Raji (cell line): Measurements from ENCODE around the gene LRP5.

Experiments used
- POLR2A ChIP-seq: IDR thresholded peaks from 2 replicates; pipeline ENCODE4 v1.6.1; 2011; ENCODE audit warnings: low read depth, low read length, control low read depth; ENCODE audit not compliant: insufficient read depth

LRP5 gene

DNA sequence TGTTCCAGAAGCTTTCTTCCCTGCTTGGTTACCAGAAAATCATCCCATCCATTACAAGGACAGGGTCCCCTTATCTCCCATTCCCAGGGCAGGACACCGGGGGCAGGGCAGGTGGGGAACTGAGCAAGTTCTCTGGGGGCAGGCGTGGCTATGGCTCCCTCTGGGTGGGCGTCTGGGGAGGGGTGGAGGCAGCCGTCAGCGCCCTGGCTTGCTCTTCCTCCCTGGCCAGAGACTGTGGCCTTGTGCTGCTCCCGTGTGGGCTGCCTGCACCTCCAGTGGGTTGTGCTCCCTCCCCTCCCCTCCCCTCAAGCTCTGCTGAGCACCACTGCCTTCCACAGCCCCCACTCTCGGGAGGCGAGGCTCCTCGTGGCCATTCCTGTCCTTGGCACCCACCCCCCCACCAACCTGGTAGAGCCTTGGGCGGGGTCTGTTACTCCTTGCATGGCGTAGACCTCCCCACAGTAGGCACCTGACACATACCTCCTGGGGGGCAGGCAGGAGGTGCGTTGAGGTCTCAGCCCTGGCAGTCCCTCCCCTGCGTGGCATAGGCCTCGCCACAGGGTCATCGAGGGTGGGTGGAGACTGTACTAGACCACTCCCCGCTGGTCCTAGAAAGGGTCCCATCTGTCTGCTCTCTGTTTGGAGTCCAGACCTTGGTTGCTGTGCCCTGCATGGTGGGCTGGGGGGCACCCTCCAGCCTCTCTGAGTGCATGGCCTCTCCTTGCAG lies 123.9 kb downstream of the LRP5 start:
- TF ChIP-seq POLR2A = no peak

DNA sequence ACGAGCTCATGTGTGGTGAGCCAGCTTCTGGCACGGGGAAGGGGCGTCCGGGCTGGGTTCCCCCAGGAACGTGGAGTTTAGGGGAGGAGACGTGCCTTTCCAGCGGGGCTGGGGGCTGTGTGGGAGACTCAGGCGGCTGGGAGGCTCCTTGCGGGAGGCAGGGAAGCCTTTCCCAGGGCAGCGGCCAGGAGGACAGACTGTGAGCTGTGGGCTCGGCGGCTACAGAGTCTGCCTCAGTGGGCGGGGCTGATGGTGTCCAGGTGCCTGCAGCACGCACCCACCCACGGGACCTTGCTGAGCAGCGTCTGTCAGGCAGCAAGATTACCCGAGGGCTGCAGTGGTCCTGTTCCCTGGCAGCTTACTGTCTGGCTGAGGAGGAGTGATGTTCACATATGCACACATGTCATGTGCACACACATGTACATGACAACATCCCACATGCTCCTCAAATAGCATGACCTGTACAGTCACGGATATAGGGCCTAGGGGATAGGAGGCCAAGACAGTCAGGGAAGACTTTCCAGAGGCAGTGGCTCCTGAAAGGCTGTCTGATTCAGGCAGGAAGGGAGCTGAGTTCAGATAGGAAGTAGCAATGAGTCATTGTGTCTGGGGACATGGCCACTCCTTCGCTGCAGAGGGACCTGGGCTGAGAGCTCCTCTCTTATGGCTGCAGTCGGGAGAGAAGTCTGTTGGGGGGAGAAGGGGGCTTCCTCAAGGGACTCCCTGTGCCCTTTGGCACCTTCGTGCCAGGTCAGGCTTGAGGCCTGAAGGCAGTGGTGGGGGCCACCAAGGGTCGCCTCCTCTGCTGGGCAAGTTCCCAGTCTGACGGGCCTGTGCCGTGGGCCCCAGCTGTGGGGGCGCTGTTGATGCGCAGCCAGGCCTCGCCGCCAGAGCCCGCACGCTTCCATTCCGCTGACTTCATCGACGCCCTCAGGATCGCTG lies 124.9 kb downstream of the LRP5 start:
- TF ChIP-seq POLR2A = no peak

DNA sequence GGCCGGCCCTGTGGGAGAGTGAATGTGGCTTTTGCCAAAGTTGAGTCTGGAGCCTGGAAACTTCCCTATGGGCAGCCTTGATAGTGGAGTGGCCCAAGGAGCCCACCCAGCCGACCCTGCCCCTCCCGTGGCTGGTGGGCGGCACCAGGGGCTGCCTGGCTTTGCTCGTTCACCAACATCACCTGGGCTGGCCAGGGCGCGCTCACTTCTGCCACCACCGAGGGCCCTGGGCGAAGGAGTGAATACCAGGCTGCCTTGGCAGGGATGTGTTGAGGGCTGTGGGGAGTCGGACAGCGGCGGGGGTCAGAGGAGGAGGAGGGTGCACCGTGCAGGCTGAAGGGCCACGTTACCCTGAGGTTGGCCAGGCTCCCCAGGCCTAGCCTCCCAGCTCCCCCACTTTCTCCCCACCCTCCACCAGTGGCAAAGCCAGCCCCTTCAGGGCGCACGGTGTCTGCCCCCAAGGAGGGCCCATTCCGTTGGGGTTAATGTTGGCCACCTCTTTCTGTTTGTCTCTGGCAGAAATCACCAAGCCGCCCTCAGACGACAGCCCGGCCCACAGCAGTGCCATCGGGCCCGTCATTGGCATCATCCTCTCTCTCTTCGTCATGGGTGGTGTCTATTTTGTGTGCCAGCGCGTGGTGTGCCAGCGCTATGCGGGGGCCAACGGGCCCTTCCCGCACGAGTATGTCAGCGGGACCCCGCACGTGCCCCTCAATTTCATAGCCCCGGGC lies 125.7 kb downstream of the LRP5 start:
- TF ChIP-seq POLR2A = no peak

DNA sequence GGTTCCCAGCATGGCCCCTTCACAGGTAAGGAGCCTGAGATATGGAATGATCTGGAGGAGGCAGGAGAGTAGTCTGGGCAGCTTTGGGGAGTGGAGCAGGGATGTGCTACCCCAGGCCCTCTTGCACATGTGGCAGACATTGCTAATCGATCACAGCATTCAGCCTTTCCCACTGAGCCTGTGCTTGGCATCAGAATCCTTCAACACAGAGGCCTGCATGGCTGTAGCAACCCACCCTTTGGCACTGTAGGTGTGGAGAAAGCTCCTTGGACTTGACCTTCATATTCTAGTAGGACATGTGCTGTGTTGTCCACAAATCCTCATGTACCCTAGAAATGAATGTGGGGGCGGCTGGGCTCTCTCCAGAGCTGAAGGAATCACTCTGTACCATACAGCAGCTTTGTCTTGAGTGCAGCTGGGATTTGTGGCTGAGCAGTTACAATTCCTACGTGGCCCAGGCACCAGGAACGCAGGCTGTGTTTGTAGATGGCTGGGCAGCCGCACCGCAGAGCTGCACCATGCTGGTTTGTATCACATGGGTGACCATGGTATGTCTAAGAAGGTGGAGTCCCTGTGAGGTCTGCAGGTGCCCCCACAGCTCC lies 126.4 kb downstream of the LRP5 start:
- TF ChIP-seq POLR2A = no peak

DNA sequence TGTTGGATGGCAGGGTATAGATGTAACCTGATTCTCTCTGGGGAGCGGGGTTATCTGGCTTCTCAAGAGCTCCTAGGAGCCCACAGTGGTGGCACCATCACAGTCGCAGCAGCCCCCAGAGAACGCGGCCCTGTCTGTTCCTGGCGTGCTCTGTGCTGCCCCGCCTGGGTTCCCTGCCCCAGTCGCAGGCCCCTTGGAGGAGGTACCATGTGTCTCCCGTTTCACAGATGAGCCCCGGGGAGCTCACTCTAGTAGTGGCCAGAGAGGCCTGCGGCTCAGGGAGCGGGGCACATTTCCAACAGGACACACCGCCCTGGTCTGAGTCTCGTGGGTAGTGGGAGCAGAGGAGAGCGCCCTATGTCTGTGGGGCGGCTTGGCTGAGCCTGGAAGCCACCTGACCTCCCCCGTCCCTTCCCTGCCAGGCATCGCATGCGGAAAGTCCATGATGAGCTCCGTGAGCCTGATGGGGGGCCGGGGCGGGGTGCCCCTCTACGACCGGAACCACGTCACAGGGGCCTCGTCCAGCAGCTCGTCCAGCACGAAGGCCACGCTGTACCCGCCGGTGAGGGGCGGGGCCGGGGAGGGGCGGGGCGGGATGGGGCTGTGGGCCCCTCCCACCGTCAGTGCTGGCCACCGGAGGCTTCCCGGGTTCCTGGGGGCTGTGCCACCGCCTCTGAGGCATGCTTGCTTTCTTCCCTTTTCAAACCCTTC lies 127.1 kb downstream of the LRP5 start:
- no peak for TF ChIP-seq POLR2A

DNA sequence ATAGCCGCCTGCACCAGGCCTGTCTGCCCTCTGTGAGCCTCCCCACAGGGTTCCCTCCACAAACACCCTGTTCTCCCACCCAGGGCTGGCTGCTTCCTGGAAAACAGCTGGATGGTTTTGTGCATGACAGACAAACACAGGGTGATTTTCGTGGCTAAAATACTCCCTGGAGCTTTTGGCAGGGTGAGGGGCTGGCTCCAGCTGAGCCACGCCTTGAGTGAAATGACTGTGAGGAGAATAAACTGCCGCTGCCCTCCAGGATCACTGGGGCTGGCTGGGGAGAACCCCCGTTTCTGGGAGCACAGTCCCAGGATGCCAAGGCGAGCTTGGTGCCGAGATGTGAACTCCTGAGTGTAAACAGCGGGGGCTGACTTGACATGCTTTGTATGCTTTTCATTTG lies 127.8 kb downstream of the LRP5 start:
- TF ChIP-seq POLR2A = no peak

DNA sequence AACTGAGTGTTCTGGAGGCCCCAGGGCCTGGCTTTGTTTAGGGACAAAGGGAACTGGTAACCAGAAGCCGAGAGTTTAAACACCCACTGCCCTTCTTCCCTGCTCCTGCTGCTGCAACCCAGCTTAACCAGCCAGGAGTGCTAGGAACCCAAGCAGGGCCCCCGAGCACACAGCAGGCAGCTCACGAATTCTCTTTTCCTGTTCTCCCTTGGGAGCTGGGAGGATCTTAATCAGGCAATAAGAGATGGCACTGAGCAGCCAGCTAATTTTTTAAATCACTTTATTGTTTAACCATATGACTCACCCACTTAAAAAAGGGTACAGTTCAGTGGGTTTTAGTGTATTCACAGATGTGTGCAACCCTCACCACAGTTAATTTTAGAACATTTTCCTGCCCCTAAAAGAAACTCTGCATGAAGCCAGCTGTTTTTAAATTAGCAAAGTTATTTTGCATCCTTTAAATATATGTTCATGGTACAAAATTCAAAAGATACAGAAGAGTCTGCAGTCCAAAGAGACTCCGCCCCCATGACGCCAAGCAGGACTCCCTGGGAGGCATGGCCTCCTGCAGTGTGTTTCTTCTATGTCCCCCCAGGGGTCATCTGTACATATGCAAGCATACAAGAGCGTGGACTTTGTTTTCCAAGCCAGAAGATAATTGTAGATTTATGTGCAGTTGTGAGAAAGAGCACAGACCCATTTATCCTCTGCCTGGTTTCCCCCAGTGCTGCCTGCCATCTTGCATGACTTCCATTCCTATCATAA lies 129.3 kb downstream of the LRP5 start:
- no peak for TF ChIP-seq POLR2A

DNA sequence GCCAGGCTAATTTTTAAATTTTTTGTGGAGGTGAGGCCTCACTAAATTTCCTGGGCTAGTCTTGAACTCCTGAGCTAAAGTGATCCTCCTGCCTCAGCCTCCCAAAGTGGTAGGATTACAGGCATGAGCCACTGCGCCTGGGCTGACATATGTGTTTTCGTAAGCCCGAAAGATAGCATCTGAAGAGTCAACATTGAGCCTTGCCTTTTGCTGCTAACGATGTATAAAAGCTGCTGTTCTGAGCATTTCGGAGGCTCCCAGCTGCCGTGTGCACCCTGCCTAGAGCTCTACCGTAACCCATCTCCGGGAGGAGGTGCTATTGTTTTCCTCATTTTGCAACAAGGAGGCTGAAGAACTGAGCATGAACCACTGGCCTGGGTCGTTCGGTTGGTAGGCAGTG lies 130.0 kb downstream of the LRP5 start:
- no peak for TF ChIP-seq POLR2A

DNA sequence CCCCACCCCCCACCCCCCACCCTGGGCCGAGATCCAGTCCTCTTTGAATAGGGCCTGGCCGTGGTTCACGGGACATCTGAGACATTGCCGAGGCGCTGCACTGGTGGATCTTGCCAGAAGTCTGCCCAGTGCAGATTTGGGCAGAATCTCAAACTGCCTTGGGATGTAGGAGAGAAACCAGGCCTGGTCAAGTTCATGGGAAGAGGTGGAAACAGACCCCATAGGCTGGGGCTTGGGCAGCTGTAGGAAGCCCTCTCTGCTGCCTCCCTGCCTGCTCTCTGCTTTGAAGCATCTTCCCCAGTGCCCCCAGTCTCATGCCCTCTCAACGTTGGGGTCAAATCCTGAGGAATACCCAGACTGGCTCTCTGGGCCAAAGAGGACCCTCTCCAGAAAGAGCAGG lies 132.2 kb downstream of the LRP5 start:
- TF ChIP-seq POLR2A = no peak

DNA sequence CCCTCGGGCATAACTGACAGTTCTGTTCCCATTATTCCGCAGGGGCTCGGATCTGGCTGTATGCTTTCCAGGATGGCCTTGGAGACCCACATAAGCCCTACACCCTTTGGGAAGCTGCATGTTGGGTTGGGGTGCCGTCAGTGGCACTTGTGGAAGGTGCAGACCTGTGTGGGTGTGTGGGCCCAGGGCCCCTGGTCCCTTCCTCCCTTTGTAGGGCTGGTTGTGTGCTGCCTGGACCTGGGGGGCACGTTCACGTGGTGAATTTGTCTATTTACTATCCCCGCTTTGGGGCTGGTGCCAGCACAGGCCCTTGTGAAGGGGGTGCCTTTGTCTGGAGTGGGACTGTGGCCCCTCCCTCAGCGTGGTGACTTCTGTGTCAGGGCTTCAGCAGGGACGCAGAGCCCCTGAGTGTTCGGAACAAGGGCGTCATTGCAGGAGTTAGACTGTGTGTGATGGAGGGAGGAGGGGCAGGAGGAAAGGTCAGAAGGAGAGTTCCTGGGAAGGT lies 133.2 kb downstream of the LRP5 start:
- no peak for TF ChIP-seq POLR2A

DNA sequence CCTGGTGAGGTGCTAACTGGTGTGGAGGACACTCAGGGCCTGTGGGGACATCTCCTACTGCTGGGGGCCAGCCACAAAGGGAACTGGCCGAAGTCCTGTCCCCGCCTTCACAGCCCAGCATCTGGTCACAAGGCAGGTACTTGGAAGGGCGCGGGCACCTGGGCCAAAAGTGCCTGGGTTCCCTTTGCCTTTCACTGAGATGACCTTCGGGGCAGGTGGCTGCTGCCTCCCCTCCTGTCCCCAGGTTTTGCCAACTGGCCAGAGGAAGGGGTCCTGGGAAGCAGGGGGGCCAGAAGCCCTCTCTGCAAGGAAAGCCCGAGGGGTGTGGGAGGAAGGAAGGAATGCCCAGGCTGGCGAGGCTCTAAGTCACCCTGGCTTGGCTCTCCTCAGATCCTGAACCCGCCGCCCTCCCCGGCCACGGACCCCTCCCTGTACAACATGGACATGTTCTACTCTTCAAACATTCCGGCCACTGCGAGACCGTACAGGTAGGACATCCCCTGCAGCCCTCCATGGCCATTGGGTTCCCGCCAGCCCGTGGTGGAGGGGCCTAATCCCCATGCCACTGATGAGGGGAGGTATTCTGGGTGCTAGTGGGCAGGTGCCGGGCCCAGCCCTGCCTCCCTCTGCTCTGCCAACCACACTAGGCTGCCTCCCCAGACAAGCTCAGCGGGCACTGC lies 133.8 kb downstream of the LRP5 start:
- TF ChIP-seq POLR2A = no peak

DNA sequence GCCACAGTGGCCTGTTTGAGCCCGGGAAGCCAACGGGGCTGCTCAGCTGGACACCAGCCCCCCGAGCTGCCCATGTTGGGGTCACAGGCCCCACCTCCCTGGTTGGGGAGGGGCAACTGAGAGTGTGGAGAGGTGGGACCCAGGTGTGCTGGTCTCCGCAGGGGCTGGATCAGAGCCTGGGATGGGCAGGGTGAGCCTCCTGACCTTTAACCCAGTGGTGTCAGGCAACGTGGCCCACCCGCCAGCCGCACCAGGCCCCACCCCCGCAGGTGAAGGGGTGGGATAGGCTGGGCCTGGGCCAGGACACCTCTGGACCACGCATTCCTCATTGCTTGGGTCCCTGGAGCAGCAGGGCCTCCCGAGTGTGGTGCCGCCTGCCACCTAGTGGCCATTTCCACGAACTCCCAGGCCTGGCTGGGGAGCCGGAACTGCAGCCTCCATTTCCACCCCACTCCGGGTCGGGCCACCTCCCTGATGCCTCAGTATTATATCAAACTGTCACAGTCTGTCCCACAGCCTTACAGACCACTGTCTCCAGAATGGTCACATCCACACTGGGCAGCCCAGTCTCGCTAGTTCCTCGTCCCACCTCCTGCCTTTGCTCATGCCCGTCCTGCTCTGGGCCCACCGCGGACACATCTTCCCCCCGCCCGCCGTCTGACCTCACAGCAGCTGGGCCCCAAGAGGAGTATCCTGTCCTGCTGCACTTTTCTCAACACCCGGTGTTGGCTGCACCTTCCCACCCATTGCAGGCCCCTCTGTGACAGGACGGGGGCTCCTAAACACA lies 134.8 kb downstream of the LRP5 start:
- TF ChIP-seq POLR2A = no peak
